ENCODE data around the gene ELFN1. TPM values are rescaled to one million over a fixed set of nuclear protein-coding genes. Genes with fewer than 3 reads are reported as not detected.

The ELFN1 gene
- total RNA-seq, 1 donor from 2014 or later: 12.3 TPM

DNA sequence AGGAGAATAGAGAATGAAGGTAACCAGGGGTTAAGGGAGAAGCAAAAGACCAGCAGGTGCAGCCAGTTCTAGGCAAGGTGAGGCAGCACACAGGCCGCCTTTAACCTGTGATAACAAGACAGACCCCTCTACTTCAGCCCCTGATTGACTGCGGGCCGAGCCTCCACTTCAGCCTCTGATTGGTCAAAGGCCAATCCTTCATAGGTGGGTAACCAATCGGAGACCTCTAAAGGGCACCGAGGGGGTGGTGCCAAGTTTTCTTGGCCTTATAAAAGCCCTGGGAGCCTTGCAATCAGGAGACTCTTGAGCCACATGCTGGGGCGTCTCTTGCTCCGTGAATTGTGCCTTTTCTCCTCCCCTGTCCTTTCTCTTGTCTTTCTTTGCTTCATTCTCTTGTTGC lies 98.8 kb downstream of the ELFN1 start:
- Mint-ChIP-seq H3K4me3 (ENCODE audit: low read depth) (no peak overlapping the region), H3K27ac (no peak overlapping the region), H3K36me3 (ENCODE audit: insufficient read depth) (no peaks in the 10 kb centered on the region), H3K27me3 (no peaks in the 10 kb centered on the region), H3K9me3 (ENCODE audit: low read depth) (peaks cover 5% of the 10 kb centered on the region), H3K4me1 (ENCODE audit: low read depth) (no peaks in the 10 kb centered on the region)
- DNase-seq (ENCODE audit: low spot score, unreplicated experiment): no peak
- TF ChIP-seq, protein P1, sequence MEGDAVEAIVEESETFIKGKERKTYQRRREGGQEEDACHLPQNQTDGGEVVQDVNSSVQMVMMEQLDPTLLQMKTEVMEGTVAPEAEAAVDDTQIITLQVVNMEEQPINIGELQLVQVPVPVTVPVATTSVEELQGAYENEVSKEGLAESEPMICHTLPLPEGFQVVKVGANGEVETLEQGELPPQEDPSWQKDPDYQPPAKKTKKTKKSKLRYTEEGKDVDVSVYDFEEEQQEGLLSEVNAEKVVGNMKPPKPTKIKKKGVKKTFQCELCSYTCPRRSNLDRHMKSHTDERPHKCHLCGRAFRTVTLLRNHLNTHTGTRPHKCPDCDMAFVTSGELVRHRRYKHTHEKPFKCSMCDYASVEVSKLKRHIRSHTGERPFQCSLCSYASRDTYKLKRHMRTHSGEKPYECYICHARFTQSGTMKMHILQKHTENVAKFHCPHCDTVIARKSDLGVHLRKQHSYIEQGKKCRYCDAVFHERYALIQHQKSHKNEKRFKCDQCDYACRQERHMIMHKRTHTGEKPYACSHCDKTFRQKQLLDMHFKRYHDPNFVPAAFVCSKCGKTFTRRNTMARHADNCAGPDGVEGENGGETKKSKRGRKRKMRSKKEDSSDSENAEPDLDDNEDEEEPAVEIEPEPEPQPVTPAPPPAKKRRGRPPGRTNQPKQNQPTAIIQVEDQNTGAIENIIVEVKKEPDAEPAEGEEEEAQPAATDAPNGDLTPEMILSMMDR (IDR thresholded peaks at IDR 0.05; ENCODE audit: unreplicated experiment): no peak

DNA sequence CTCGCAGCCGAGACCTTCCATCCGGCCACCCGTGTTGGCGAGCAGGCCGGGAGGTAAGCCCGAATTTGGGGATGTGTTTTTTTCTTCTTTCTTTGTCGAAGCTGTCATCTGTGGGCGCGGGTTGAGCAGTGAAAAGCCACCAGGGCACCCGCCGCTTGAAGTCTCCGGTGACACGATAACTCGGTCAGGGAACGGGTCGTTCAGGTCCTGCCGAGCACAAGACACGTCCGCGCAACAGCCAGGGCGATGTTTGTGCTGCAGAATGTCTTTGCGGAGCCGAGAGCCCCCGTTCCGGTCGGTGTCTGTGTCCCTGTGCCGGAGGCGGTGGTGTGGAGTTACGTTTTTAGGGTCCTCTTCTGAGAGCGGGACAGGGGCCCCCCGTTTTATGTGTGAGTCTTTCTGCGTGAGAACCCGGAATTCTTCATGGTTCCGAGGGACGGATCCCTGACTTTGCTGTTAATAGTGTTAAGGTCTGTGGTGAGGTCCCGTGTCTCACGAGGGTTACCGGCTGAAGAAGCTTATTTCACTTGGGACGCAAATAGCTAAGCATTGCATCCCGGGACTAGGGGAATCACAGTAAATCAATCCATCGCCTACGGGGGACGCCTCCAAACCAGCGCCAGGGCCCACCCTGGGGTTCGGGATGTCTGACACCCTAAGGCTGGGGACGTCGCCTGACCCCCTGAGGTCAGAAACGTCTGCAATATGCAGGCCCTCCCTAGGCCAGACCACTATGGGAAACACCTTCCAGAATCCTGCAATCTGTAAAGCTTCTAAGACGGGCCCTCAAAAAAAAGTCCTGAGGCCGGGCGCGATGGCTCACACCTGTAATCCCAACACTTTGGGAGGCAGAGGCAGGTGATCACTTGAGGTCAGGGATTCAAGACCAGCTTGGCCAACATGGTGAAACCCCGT lies 99.5 kb downstream of the ELFN1 start:
- Mint-ChIP-seq H3K4me1 (ENCODE audit: low read depth) (no peaks in the 10 kb centered on the region), H3K36me3 (ENCODE audit: insufficient read depth) (no peaks in the 10 kb centered on the region), H3K27me3 (no peaks in the 10 kb centered on the region), H3K4me3 (ENCODE audit: low read depth) (no peak overlapping the region), H3K9me3 (ENCODE audit: low read depth) (peaks cover 5% of the 10 kb centered on the region), H3K27ac (no peak overlapping the region)
- no peak for DNase-seq (ENCODE audit: low spot score, unreplicated experiment)
- TF ChIP-seq, protein P1 (IDR thresholded peaks at IDR 0.05; ENCODE audit: unreplicated experiment): no peak

DNA sequence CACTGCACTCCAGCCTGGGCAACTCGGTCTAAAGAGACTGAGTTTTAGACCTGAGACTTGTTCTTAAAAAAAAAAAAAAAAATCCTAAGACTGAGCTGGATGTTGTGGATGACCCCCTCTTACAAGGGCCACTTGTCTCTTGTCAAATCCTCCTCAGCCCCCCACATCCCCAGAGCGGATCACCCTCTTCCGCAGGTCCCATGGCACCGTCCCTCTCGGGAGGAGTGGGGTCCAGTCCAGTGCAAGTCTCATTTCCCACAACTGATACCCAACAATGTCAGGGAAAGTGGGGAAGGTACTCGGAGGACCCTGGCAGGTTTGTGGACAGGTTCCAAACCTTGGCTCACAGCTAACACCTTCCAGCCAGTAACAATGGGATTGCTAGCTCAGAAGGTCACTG lies 100.3 kb downstream of the ELFN1 start:
- no peak overlapping the region for H3K4me3 Mint-ChIP-seq (ENCODE audit: low read depth)
- H3K36me3 Mint-ChIP-seq (ENCODE audit: insufficient read depth): no peaks in the 10 kb centered on the region
- TF ChIP-seq, protein P1 (IDR thresholded peaks at IDR 0.05; ENCODE audit: unreplicated experiment): no peak
- H3K27ac Mint-ChIP-seq: no peak overlapping the region
- no peaks in the 10 kb centered on the region for H3K4me1 Mint-ChIP-seq (ENCODE audit: low read depth)
- H3K9me3 Mint-ChIP-seq (ENCODE audit: low read depth): peaks cover 7% of the 10 kb centered on the region
- no peaks in the 10 kb centered on the region for H3K27me3 Mint-ChIP-seq
- DNase-seq (ENCODE audit: low spot score, unreplicated experiment): no peak

DNA sequence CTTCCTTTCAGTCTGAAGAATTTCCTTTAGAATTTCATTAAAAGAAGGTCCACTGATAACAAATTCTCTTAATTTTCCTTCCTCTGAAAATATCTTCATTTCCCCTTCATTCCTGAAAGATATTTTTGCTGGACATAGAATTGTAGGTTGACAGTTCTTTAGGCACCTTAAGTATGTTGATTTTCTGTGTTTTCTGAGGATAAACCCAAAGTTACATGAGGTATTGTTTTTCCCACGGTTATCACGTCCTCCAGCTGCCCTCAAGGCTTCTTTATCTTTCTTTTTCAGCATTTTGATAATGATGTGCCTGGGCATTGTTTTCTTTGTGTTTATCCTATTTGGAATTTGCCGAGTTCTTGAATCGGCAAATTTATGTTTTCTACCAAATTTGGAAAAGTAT lies 105.3 kb downstream of the ELFN1 start:
- Mint-ChIP-seq H3K27me3 (peaks cover 6% of the 10 kb centered on the region), H3K27ac (no peak overlapping the region), H3K4me3 (ENCODE audit: low read depth) (no peak overlapping the region), H3K9me3 (ENCODE audit: low read depth) (peaks cover 21% of the 10 kb centered on the region), H3K4me1 (ENCODE audit: low read depth) (no peaks in the 10 kb centered on the region), H3K36me3 (ENCODE audit: insufficient read depth) (peaks cover 5% of the 10 kb centered on the region)
- no peak for DNase-seq (ENCODE audit: low spot score, unreplicated experiment)
- TF ChIP-seq, protein P1 (IDR thresholded peaks at IDR 0.05; ENCODE audit: unreplicated experiment): no peak

DNA sequence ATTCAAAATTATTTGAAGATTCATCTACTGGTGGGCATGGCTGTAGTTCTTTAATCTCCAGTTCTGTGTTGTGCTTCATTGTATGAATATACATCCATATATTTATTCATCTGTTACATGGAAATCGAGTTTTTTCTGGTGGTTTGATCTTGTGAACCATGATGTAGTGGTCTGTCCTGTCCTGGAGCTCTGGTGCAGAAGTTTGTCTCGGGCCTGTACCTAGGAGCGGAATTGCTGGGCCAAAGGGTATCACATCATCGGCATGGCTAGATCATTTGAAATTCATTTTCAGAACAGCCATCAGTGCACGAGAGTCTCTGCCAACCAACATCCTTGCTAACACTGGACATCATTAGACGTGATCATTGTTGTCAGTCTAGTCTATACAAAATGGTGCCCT lies 107.0 kb downstream of the ELFN1 start:
- TF ChIP-seq, protein P1 (IDR thresholded peaks at IDR 0.05; ENCODE audit: unreplicated experiment): no peak
- H3K27me3 Mint-ChIP-seq: peaks cover 6% of the 10 kb centered on the region
- no peaks in the 10 kb centered on the region for H3K4me1 Mint-ChIP-seq (ENCODE audit: low read depth)
- DNase-seq (ENCODE audit: low spot score, unreplicated experiment): no peak
- no peak overlapping the region for H3K27ac Mint-ChIP-seq
- peaks cover 21% of the 10 kb centered on the region for H3K9me3 Mint-ChIP-seq (ENCODE audit: low read depth)
- H3K4me3 Mint-ChIP-seq (ENCODE audit: low read depth): no peak overlapping the region
- peaks cover 5% of the 10 kb centered on the region for H3K36me3 Mint-ChIP-seq (ENCODE audit: insufficient read depth)

All from progenitor cell of endocrine pancreas (in vitro differentiated cells).